ENCODE results near the gene WDR48.
"Not testable (repeated sequence)": the region's sequence is repeated elsewhere in the genome, so short reads cannot be mapped to it uniquely, and the experiment has no call there.

The WDR48 gene

GRCh38 chr3:39051649-39052561 lies at the start of gene WDR48, which contains the start of gene SCN11A:
Gene WDR48 (plus strand): TSS chr3:39052016. CDS start chr3:39052026, 10 bp downstream.
Gene SCN11A (minus strand): TSS chr3:39051944. CDS start chr3:38950362, 101,582 bp downstream.
- DNase-seq, result peak; percentile 32

GRCh38 chr3:39005295-39005694 lies 46.5 kb upstream of the WDR48 start:
- no peak for DNase-seq

GRCh38 chr3:39011191-39011736 lies 40.6 kb upstream of the WDR48 start:
- no peak for DNase-seq

GRCh38 chr3:39013289-39013688 lies 38.5 kb upstream of the WDR48 start:
- no peak for DNase-seq

GRCh38 chr3:39013921-39014509 lies 37.8 kb upstream of the WDR48 start:
- DNase-seq, result no peak

GRCh38 chr3:39015418-39015817 lies 36.4 kb upstream of the WDR48 start:
- DNase-seq, result no peak

GRCh38 chr3:39019299-39019698 lies 32.5 kb upstream of the WDR48 start:
- DNase-seq, result no peak

GRCh38 chr3:39021029-39021428 lies 30.8 kb upstream of the WDR48 start:
- DNase-seq, result no peak

GRCh38 chr3:39021465-39022285 lies 30.1 kb upstream of the WDR48 start:
- DNase-seq, result no peak

- no peak for DNase-seq
Measured at GRCh38 chr3:39022286-39022630, 29.6 kb upstream of the WDR48 start.

GRCh38 chr3:39024497-39024896 lies 27.3 kb upstream of the WDR48 start:
- no peak for DNase-seq

GRCh38 chr3:39025222-39025970 lies 26.4 kb upstream of the WDR48 start:
- DNase-seq, result no peak

GRCh38 chr3:39028546-39028945 lies 23.3 kb upstream of the WDR48 start:
- no peak for DNase-seq

GRCh38 chr3:39029556-39029955 lies 22.3 kb upstream of the WDR48 start:
- DNase-seq, result no peak

- no peak for DNase-seq
Measured at GRCh38 chr3:39038165-39038564, 13.7 kb upstream of the WDR48 start.

- no peak for DNase-seq
Measured at GRCh38 chr3:39050029-39050428, 1.8 kb upstream of the WDR48 start.

GRCh38 chr3:39052583-39052982 lies 767 bp downstream of the WDR48 start:
- no peak for DNase-seq

GRCh38 chr3:39053696-39054095 lies 1.9 kb downstream of the WDR48 start:
- no peak for DNase-seq

GRCh38 chr3:39056151-39056550 lies 4.3 kb downstream of the WDR48 start:
- DNase-seq, result no peak

GRCh38 chr3:39061228-39061627 lies 9.4 kb downstream of the WDR48 start:
- not testable (repeated sequence) for DNase-seq

GRCh38 chr3:39062180-39062579 lies 10.4 kb downstream of the WDR48 start:
- no peak for DNase-seq

GRCh38 chr3:39063143-39063542 lies 11.3 kb downstream of the WDR48 start:
- DNase-seq, result no peak

Measured in NCI-H1694 treated with DMSO at 0.1 percent for 48 hours (cell line).